IPS-18a (cell line): Measurements from ENCODE around the gene LRFN2.

ENCODE experiments used
- H3K27ac ChIP-seq: one replicate; pipeline ENCODE4 v1.5.1; 2013; ENCODE audit warnings: low read length
- H3K27me3 ChIP-seq: one replicate; pipeline ENCODE4 v1.6.1; 2013; ENCODE audit warnings: mild to moderate bottlenecking, low read length; ENCODE audit not compliant: control insufficient read depth, insufficient read depth
- H3K36me3 ChIP-seq: one replicate; pipeline ENCODE4 v1.6.1; 2013; ENCODE audit warnings: low read depth, low read length; ENCODE audit not compliant: control insufficient read depth
- H3K4me1 ChIP-seq: one replicate; pipeline ENCODE4 v1.6.1; 2013; ENCODE audit warnings: low read depth, low read length; ENCODE audit not compliant: control insufficient read depth
- H3K4me3 ChIP-seq: one replicate; pipeline ENCODE4 v1.5.1; 2013; ENCODE audit warnings: low read length
- H3K9ac ChIP-seq: one replicate; pipeline ENCODE4 v1.6.1; 2013; ENCODE audit warnings: mild to moderate bottlenecking, low read length, moderate library complexity
- H3K9me3 ChIP-seq: one replicate; pipeline ENCODE4 v1.6.1; 2013; ENCODE audit warnings: low read depth, low read length; ENCODE audit not compliant: control insufficient read depth

LRFN2 gene

GRCh38 chr6:40585651-40586269 is 1.4 kb downstream of the LRFN2 start:
- no peak overlapping the region for H3K9ac ChIP-seq
- H3K36me3 ChIP-seq, result no peaks in the 10 kb centered on the region
- no peaks in the 10 kb centered on the region for H3K9me3 ChIP-seq
- H3K4me3 ChIP-seq, result peak overlapping the region; percentile 73
- H3K27ac ChIP-seq, result no peak overlapping the region
- H3K4me1 ChIP-seq, result peaks cover 25% of the 10 kb centered on the region
- peaks cover 34% of the 10 kb centered on the region for H3K27me3 ChIP-seq

GRCh38 chr6:40585223-40585622 is 1.9 kb downstream of the LRFN2 start:
- Histone ChIP-seq H3K27me3 (peaks cover 34% of the 10 kb centered on the region), H3K4me1 (peaks cover 25% of the 10 kb centered on the region), H3K36me3 (no peaks in the 10 kb centered on the region), H3K9me3 (no peaks in the 10 kb centered on the region), H3K9ac (no peak overlapping the region), H3K27ac (no peak overlapping the region), H3K4me3 (no peak overlapping the region)

- H3K27me3 ChIP-seq, result peaks cover 34% of the 10 kb centered on the region
- no peak overlapping the region for H3K27ac ChIP-seq
- peaks cover 25% of the 10 kb centered on the region for H3K4me1 ChIP-seq
- no peak overlapping the region for H3K4me3 ChIP-seq
- no peaks in the 10 kb centered on the region for H3K9me3 ChIP-seq
- H3K36me3 ChIP-seq, result no peaks in the 10 kb centered on the region
- H3K9ac ChIP-seq, result no peak overlapping the region
These were observed 2.4 kb downstream of the LRFN2 start for GRCh38 chr6:40584741-40585140.

GRCh38 chr6:40583709-40584108 is 3.5 kb downstream of the LRFN2 start:
- no peaks in the 10 kb centered on the region for H3K9me3 ChIP-seq
- no peak overlapping the region for H3K9ac ChIP-seq
- peaks cover 29% of the 10 kb centered on the region for H3K27me3 ChIP-seq
- H3K4me1 ChIP-seq, result peaks cover 25% of the 10 kb centered on the region
- H3K4me3 ChIP-seq, result no peak overlapping the region
- H3K27ac ChIP-seq, result no peak overlapping the region
- H3K36me3 ChIP-seq, result no peaks in the 10 kb centered on the region

- Histone ChIP-seq H3K4me3 (no peak overlapping the region), H3K9ac (no peak overlapping the region), H3K9me3 (no peaks in the 10 kb centered on the region), H3K36me3 (no peaks in the 10 kb centered on the region), H3K27ac (no peak overlapping the region), H3K4me1 (peaks cover 21% of the 10 kb centered on the region), H3K27me3 (peaks cover 22% of the 10 kb centered on the region)
These were observed 4.3 kb downstream of the LRFN2 start for GRCh38 chr6:40582892-40583291.

- no peaks in the 10 kb centered on the region for H3K9me3 ChIP-seq
- no peaks in the 10 kb centered on the region for H3K27me3 ChIP-seq
- H3K36me3 ChIP-seq, result no peaks in the 10 kb centered on the region
- H3K4me3 ChIP-seq, result no peak overlapping the region
- H3K4me1 ChIP-seq, result no peaks in the 10 kb centered on the region
- H3K27ac ChIP-seq, result no peak overlapping the region
- H3K9ac ChIP-seq, result no peak overlapping the region
These were observed 8.1 kb downstream of the LRFN2 start for GRCh38 chr6:40579101-40579500.

GRCh38 chr6:40577672-40578071 is 9.5 kb downstream of the LRFN2 start:
- Histone ChIP-seq H3K27me3 (no peaks in the 10 kb centered on the region), H3K4me1 (no peaks in the 10 kb centered on the region)

GRCh38 chr6:40573221-40573620 is 13.9 kb downstream of the LRFN2 start:
- Histone ChIP-seq H3K36me3 (no peaks in the 10 kb centered on the region), H3K27ac (no peak overlapping the region), H3K4me3 (no peak overlapping the region), H3K9ac (no peak overlapping the region), H3K4me1 (no peaks in the 10 kb centered on the region), H3K9me3 (no peaks in the 10 kb centered on the region), H3K27me3 (no peaks in the 10 kb centered on the region)

More at GRCh38 chr6:40577672-40578071, 9.5 kb downstream of the LRFN2 start:
- H3K27ac ChIP-seq, result no peak overlapping the region
- H3K9me3 ChIP-seq, result no peaks in the 10 kb centered on the region
- no peak overlapping the region for H3K4me3 ChIP-seq
- H3K36me3 ChIP-seq, result no peaks in the 10 kb centered on the region
- no peak overlapping the region for H3K9ac ChIP-seq

- no peaks in the 10 kb centered on the region for H3K9me3 ChIP-seq
- H3K27ac ChIP-seq, result no peak overlapping the region
- no peaks in the 10 kb centered on the region for H3K4me1 ChIP-seq
- H3K4me3 ChIP-seq, result no peak overlapping the region
- no peak overlapping the region for H3K9ac ChIP-seq
- H3K36me3 ChIP-seq, result no peaks in the 10 kb centered on the region
- H3K27me3 ChIP-seq, result no peaks in the 10 kb centered on the region
These were observed 17.8 kb downstream of the LRFN2 start for GRCh38 chr6:40569162-40569910.

- H3K4me1 ChIP-seq, result peaks cover 5% of the 10 kb centered on the region
- H3K9ac ChIP-seq, result no peak overlapping the region
- H3K4me3 ChIP-seq, result no peak overlapping the region
- no peaks in the 10 kb centered on the region for H3K36me3 ChIP-seq
- H3K9me3 ChIP-seq, result no peaks in the 10 kb centered on the region
- no peak overlapping the region for H3K27ac ChIP-seq
- H3K27me3 ChIP-seq, result no peaks in the 10 kb centered on the region
These were observed 19.0 kb downstream of the LRFN2 start for GRCh38 chr6:40568062-40568708.

GRCh38 chr6:40563111-40563510 is 24.1 kb downstream of the LRFN2 start:
- Histone ChIP-seq H3K27ac (no peak overlapping the region), H3K4me1 (peaks cover 12% of the 10 kb centered on the region)

More at GRCh38 chr6:40563111-40563510, 24.1 kb downstream of the LRFN2 start:
- Histone ChIP-seq H3K4me3 (no peak overlapping the region), H3K27me3 (no peaks in the 10 kb centered on the region), H3K9ac (no peak overlapping the region), H3K36me3 (no peaks in the 10 kb centered on the region), H3K9me3 (no peaks in the 10 kb centered on the region)
